Measurements from ENCODE around the gene KIF26A.

DNA sequence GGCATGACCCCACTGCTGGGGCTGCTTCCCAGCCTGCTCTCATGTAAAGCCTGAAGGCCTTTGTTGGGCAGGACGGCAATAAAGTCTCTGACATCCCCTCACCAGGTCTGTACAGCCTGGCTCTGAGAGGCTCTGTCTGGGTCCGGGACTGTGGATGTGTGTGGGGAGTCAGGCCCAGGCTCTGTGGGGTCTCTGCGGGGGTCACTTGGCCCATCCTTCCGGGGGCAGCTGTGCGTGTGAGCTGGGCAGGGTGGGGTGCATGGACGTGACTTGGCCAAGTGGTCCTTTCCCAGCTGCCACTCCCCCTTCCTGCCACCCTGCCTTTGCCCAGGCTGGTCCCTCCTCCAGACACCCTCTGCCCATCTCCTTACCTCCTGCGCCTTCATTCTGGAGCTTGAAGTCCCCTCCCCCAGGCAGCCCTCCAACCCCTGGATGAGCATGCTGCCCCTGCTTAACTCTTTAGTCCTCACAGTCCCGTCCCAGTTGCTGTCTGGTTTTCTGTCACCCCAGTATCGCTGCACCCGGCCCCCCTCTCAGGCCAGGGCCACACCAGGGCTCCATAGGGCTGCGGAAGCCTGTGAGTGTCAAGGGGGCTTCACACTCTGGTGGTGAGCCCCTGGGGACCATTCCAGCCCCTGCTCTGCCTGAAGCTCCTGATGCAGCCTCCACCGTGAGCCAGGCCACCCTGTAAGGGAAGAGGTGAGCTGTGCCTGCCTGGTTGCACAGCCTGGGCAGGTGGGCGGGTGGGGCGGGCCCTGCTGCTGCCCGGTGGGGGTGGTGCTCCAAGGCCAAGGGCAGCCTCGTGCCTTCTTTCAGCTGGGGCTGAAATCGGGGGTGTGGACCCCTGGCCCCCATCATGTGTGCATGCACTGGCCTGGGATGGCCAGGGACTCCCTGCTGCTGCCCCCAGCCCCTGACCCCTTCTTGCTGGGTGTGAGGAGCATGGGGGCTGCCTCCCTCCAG, 25.5 kb upstream of the KIF26A start:
- TF ChIP-seq, protein P1, sequence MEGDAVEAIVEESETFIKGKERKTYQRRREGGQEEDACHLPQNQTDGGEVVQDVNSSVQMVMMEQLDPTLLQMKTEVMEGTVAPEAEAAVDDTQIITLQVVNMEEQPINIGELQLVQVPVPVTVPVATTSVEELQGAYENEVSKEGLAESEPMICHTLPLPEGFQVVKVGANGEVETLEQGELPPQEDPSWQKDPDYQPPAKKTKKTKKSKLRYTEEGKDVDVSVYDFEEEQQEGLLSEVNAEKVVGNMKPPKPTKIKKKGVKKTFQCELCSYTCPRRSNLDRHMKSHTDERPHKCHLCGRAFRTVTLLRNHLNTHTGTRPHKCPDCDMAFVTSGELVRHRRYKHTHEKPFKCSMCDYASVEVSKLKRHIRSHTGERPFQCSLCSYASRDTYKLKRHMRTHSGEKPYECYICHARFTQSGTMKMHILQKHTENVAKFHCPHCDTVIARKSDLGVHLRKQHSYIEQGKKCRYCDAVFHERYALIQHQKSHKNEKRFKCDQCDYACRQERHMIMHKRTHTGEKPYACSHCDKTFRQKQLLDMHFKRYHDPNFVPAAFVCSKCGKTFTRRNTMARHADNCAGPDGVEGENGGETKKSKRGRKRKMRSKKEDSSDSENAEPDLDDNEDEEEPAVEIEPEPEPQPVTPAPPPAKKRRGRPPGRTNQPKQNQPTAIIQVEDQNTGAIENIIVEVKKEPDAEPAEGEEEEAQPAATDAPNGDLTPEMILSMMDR (conservative IDR thresholded peaks at IDR 0.05) = no peak
- no peak for TF ChIP-seq ZFX (IDR thresholded peaks at IDR 0.05)
